Left lung (tissue), 10 donors: ENCODE data around the gene TRNT1. TPM values are rescaled to one million over a fixed set of nuclear protein-coding genes. Genes with fewer than 3 reads are reported as not detected.

Experiments used
- ATAC-seq: fragments of 200-7000 bp; cut with Tn5 transposase; one replicate; pipeline ENCODE4 v1.9.1; 2020; ENCODE audit warnings: moderate library complexity
- DNase-seq, 4 donors: peaks; one replicate each; pipeline ENCODE4 v3.0.0-alpha.2; 2013 to 2020
- H3K27ac ChIP-seq, 2 donors: fragments of 200-600 bp; sonication (generic) in 1 of 2; one replicate each; pipeline versions ENCODE4 v1.5.0 to v1.8.0; 2020 to 2021
- H3K27me3 ChIP-seq, 2 donors: fragments of 200-600 bp; sonication (generic) in 1 of 2; one replicate each; pipeline versions ENCODE4 v1.5.0 to v1.8.0; 2020 to 2021
- H3K36me3 ChIP-seq, 2 donors: fragments of 200-600 bp; sonication (generic) in 1 of 2; one replicate each; pipeline versions ENCODE4 v1.5.0 to v1.8.0; 2020 to 2021
- H3K4me1 ChIP-seq, 2 donors: fragments of 200-600 bp; one replicate each; pipeline ENCODE4 v1.8.0; 2021
- H3K4me3 ChIP-seq, 2 donors: fragments of 200-600 bp; sonication (generic) in 1 of 2; one replicate each; pipeline versions ENCODE4 v1.5.0 to v1.8.0; 2020 to 2021; ENCODE audit warnings: mild to moderate bottlenecking in 1 of 2
- H3K9me3 ChIP-seq, 2 donors: fragments of 200-600 bp; sonication (generic) in 1 of 2; one replicate each; pipeline versions ENCODE4 v1.5.0 to v1.8.0; 2020 to 2021
- intact Hi-C, 2 donors: fragments of 100-400 bp; cut with DNase I; formaldehyde crosslinking; loops; one replicate each; pipeline versions ENCODE4 v1.11.2 to v1.14.2; 2022
- polyA plus RNA-seq, 6 donors: library from polyadenylated mRNA; unstranded; fragments of 120-200 nt; gene quantifications; one replicate each; pipeline ENCODE4 v1.2.1, GENCODE V29; 2013; ENCODE audit not compliant: insufficient read length in 6 of 6
- total RNA-seq, 2 donors: library from RNA; stranded (reverse); fragmentation: NEBNext Ultra II Directional; extraction: Animal tissue kit (Norgen Biotek cat#: 25700); gene quantifications; one replicate each; pipeline ENCODE4 v1.2.1, GENCODE V29; 2021
- TF ChIP-seq, protein P1 (sequence below), 2 donors: fragments of 200-600 bp; sonication (generic) in 1 of 2; IDR thresholded peaks; one replicate each; pipeline versions ENCODE4 v1.5.0 to v1.8.0; 2021; ENCODE audit warnings: antibody characterized with exemption in 2 of 2
- donor health status: DM: no; HTN: yes; CAD: no.
- donor health status: DM: no; HTN: no; CAD: no.

Gene TRNT1
- total and polyA plus RNA-seq, 8 donors = 21.4 to 41.9 (median 37.0) TPM

DNA sequence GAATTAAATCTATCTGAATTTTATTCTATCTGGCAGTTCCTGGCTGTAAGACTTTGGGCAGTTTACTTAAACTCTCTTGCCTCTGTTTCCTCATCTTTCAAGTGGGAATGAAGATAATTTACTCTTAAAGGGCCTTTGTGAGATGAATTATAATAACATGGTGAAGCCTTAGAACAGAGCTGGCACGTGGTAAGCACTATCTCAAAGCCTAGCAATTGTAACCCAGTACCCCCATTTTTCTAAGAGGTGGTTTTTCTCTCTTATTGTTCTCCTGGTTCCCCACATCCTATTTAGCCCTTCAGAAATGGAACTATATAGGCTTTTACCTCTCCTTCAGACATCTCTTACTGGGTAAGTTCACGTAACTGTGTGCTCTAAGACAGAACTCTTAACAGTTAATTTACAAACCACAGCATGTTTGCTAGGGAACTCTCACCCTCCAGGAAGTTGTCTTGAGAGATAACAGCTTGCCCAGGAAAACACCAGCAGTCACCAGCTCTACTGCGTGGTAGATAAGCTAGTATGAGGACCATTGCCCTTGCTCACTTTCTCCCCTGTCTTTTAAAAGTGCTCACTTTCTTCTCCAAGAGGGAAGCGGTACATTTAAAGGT is 65.0 kb downstream of the TRNT1 start:
- TF ChIP-seq, protein P1, sequence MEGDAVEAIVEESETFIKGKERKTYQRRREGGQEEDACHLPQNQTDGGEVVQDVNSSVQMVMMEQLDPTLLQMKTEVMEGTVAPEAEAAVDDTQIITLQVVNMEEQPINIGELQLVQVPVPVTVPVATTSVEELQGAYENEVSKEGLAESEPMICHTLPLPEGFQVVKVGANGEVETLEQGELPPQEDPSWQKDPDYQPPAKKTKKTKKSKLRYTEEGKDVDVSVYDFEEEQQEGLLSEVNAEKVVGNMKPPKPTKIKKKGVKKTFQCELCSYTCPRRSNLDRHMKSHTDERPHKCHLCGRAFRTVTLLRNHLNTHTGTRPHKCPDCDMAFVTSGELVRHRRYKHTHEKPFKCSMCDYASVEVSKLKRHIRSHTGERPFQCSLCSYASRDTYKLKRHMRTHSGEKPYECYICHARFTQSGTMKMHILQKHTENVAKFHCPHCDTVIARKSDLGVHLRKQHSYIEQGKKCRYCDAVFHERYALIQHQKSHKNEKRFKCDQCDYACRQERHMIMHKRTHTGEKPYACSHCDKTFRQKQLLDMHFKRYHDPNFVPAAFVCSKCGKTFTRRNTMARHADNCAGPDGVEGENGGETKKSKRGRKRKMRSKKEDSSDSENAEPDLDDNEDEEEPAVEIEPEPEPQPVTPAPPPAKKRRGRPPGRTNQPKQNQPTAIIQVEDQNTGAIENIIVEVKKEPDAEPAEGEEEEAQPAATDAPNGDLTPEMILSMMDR (IDR thresholded peaks at IDR 0.05) = no peak
- Histone ChIP-seq H3K9me3 (no peaks in the 10 kb centered on the region), H3K36me3 (no peaks in the 10 kb centered on the region), H3K4me1 (no peaks in the 10 kb centered on the region), H3K4me3 (no peak overlapping the region), H3K27me3 (no peaks in the 10 kb centered on the region), H3K27ac (no peak overlapping the region)
- DNase-seq (no peak), ATAC-seq (peak; percentile 60)
- intact Hi-C loops = no loop called here

DNA sequence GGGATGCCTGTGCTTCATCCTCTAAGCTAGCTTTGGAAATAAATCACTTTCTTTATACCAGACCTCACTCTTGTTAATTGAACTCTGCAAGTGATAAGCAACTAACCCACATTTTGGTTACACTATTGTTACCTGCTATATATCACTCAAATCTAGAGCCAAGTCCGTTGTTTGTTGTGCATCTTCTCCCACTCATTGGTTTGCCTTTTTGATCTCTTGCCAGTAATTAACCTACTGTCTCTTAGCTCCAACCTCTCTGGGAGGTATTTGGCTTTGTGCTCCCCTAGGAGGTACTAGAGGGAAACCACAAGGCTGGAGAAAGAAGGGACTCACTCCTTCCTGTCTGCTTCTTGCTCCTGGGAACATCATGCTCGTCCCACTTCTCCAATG is 65.5 kb downstream of the TRNT1 start:
- DNase-seq (no peak), ATAC-seq (no peak)
- Histone ChIP-seq H3K4me3 (no peak overlapping the region), H3K4me1 (no peaks in the 10 kb centered on the region), H3K9me3 (no peaks in the 10 kb centered on the region), H3K27ac (no peak overlapping the region), H3K27me3 (no peaks in the 10 kb centered on the region), H3K36me3 (no peaks in the 10 kb centered on the region)
- intact Hi-C loops = no loop called here
- TF ChIP-seq, protein P1 (IDR thresholded peaks at IDR 0.05) = no peak

DNA sequence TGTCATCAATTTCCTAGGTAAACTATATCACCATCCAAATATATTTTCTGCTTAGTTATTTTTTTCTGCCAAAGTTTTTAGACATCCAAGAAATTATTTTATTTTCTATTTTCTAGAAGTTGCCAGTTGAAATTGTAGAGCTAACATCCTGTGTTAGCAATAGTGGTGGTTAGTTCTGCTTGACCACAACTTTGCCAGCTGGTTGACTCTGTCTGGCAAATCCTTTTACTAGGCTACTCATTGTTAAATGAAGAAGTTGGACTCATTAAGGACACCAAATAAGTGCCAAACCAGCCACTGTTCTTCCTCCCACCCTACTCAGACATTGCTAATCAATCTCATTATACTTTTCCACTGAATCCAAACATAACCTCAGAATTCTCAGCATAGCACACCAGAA is 68.1 kb downstream of the TRNT1 start:
- intact Hi-C loops = no loop called here
- H3K27ac ChIP-seq = no peak overlapping the region

DNA sequence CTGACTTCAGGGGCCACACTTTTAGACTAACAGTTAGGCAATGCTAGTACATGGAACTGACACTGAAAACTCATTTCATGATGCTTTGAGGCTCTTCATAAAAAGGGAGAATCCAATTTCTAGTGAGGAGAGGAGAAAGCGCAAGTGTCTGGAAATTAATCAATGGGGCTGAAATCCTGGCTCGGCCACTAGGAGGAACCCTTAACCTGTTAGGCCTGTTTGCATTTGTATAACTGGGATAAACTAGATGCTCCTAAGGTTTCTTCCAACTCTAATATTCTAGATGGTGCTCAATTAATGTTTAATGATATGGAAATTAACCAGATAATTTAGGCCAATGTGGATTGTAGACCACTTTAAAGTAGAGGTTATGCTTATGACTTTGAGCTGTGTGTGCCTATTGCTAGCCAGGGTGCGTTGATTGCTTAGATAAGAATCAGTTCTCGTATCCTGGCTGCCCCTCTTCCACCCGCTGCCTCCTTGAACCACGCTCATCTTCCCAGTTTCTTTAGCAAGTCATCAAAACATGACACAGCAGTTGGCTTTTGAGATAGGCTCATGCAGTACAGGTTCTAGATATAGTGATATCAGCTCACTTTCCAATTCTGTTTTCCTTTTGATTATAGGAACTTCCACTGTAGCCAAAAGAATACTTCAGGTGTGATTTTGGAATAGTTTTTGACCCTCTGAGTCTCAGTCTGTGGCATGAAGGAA is 69.6 kb downstream of the TRNT1 start:
- intact Hi-C loops = no loop called here
- ATAC-seq (no peak), DNase-seq (no peak)
- Histone ChIP-seq H3K9me3 (no peaks in the 10 kb centered on the region), H3K27ac (no peak overlapping the region), H3K36me3 (no peaks in the 10 kb centered on the region), H3K4me3 (no peak overlapping the region), H3K4me1 (no peaks in the 10 kb centered on the region), H3K27me3 (no peaks in the 10 kb centered on the region)
- TF ChIP-seq, protein P1 (IDR thresholded peaks at IDR 0.05) = peak in 1 of 2 donors; percentile 14

More for the DNA sequence above, 68.1 kb downstream of the TRNT1 start:
- ATAC-seq = no peak
- Histone ChIP-seq H3K27me3 (no peaks in the 10 kb centered on the region), H3K36me3 (no peaks in the 10 kb centered on the region), H3K4me3 (no peak overlapping the region), H3K4me1 (no peaks in the 10 kb centered on the region), H3K9me3 (no peaks in the 10 kb centered on the region)
- no peak for DNase-seq
- TF ChIP-seq, protein P1 (IDR thresholded peaks at IDR 0.05) = no peak

Other genes starting within 250 kb of the TRNT1 start
- 1 to 10 TPM in 1 of 2 donors, under 1 TPM in 1; 0.50 to 2.5 TPM for gene IL5RA, start 16.6 kb upstream of the TRNT1 start, total RNA-seq
- gene IL5RA, start 16.6 kb upstream of the TRNT1 start, polyA plus RNA-seq = 1 to 10 TPM; 1.3 to 5.2 (median 3.3) TPM
- 10 to 100 TPM; 34.4 to 34.8 TPM for gene CRBN, start 52.8 kb downstream of the TRNT1 start, total RNA-seq
- gene CRBN, start 52.8 kb downstream of the TRNT1 start, polyA plus RNA-seq = 10 to 100 TPM; 57.6 to 79.6 (median 64.7) TPM